ENCODE results near the gene CDK12.
"Not testable (repeated sequence)": the region's sequence is repeated elsewhere in the genome, so short reads cannot be mapped to it uniquely, and the experiment has no call there.

CDK12 gene

DNA sequence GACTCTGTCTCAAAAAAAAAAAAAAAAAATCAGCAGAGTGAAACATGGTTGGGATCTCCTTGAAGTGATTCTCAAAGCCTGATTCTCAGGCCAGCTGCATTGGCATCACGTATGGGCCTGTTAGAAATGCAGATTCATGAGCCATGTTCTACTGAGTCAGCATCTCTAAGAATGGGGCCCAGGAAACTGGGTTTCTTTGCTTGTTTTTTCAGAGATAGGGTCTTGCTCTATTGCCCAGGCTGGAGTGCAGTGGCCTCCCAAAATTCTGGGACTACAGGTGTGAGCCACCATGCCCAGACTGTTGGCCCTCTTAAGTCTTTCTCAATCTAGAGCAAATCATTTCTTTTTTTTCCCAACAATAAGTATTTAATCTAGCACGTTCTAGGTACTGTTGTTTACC, 47.7 kb downstream of the CDK12 start:
- no peak for DNase-seq

DNA sequence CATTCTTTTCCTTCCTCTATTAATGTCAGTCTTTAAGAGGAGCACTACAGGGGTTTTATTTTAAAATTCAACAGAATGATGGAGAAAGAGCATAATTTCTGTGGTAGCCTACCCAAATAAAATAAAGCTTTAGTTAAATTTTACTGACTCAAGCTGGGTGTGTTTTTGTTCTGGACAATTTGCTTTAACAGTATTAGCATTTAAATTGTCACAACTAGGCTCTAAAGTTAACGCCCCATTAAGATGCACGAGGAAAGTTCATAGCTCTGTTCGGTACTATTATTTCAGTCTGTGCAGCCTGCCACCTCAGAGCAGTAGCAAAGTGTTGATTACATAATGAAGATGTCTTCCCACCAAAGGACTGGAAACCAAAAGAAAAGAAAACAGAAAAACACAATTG, 52.0 kb downstream of the CDK12 start:
- no peak for DNase-seq

DNA sequence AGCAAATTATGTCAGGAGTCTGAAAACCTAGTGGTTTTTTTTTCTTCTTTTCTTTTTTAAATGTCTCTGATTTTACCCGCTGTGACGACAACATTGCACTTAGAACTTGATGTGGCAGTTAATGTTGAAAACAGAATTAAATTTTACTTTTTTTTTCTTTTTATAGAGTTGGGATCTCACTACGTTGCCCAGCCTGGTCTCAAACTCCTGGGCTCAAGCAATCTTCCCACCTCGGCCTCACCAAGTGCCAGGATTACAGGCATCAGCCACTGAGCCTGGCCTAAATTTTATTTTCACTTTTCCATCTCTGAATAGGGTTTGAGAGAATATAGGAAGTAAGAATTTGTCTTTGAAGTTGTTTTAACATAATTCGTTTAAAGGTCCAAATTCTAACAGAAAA, 52.6 kb downstream of the CDK12 start:
- DNase-seq, result no peak

DNA sequence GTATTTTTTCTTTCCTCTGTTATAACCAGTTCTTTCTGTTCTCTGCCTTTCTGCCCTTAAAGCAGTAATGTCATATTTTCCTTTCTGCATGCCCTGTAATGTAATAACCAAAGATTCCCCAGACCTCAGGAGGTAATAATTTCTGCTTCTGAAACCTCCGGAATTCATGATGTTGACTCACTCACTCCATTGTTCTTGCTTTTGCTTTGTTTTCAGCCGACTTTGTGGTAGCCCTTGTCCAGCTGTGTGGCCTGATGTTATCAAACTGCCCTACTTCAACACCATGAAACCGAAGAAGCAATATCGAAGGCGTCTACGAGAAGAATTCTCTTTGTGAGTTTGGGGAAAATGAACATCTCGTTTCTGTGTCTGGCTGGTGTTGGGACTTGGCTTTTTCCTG, 55.9 kb downstream of the CDK12 start:
- no peak for DNase-seq

DNA sequence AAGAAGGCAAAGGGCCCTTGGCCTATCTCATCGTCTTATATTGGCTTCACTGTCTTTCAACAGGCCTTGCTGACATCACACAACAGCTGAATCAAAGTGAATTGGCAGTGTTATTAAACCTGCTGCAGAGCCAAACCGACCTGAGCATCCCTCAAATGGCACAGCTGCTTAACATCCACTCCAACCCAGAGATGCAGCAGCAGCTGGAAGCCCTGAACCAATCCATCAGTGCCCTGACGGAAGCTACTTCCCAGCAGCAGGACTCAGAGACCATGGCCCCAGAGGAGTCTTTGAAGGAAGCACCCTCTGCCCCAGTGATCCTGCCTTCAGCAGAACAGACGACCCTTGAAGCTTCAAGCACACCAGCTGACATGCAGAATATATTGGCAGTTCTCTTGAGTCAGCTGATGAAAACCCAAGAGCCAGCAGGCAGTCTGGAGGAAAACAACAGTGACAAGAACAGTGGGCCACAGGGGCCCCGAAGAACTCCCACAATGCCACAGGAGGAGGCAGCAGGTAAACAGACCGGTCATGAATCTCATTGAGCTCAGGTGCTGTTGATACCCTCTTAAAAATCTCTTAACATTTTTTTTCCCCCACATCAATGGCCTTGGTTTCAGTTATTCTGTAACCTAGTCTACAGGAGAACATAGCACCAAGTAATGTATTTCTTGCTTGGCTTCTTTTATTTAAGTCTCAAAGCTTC, 64.7 kb downstream of the CDK12 start:
- DNase-seq, result no peak

DNA sequence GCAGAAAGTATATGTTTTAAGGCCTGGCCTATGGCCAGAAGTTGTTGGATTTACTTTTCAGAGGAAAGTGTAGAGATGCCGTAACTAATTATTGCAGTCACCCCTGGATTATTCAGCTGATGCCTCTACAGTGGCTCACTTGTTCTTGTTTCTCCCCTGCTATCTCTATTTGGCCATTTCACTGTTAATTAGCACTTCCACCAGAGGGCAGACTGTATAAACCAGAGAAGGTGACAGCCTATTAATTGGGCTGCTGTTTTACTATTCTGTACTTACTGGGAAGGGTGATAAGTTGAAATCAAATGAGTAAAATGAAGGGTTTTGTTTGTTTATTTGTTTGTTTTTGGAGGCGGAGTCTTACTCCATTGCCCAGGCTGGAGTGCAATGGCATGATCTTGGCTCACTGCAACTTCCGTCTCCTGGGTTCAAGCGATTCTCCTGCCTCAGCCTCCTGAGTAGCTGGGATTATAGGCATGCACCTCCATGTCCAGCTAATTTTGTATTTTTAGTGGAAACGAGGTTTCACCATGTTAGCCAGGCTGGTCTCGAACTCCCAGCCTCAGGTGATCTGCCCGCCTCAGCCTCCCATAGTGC, 66.0 kb downstream of the CDK12 start:
- DNase-seq, result no peak

DNA sequence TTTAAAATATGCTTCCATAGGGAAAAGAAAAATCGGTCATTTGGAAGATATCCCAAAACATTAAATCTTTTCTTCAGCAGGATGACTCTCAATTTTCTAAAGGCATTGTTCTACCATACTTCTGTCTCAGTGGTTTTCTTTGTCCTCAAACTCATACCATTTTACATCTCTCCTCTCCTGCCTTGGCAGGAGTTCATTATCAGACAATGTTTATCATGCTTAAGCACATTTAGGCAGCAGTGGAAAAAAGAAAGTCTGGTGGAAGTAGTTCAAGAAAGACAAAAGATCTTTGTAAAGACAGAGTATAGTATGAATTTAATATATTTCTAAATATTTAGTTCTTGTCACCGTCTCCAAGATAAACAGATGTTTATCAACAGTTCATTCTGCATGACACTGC, 68.2 kb downstream of the CDK12 start:
- no peak for DNase-seq

DNA sequence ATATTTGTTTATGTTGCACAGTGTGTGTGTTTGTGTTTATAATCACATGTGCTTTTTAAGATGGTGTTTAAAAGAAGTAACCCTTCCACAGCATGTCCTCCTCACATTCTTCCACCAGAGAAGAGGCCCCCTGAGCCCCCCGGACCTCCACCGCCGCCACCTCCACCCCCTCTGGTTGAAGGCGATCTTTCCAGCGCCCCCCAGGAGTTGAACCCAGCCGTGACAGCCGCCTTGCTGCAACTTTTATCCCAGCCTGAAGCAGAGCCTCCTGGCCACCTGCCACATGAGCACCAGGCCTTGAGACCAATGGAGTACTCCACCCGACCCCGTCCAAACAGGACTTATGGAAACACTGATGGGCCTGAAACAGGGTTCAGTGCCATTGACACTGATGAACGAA, 69.2 kb downstream of the CDK12 start:
- no peak for DNase-seq

DNA sequence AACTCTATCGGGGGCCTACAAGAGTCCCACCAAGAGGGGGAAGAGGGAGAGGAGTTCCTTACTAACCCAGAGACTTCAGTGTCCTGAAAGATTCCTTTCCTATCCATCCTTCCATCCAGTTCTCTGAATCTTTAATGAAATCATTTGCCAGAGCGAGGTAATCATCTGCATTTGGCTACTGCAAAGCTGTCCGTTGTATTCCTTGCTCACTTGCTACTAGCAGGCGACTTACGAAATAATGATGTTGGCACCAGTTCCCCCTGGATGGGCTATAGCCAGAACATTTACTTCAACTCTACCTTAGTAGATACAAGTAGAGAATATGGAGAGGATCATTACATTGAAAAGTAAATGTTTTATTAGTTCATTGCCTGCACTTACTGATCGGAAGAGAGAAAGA, 70.0 kb downstream of the CDK12 start:
- no peak for DNase-seq

DNA sequence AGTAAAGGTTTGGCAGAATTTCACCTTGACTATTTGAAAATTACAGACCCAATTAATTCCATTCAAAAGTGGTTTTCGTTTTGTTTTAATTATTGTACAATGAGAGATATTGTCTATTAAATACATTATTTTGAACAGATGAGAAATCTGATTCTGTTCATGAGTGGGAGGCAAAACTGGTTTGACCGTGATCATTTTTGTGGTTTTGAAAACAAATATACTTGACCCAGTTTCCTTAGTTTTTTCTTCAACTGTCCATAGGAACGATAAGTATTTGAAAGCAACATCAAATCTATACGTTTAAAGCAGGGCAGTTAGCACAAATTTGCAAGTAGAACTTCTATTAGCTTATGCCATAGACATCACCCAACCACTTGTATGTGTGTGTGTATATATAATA, 72.6 kb downstream of the CDK12 start:
- no peak for DNase-seq

DNA sequence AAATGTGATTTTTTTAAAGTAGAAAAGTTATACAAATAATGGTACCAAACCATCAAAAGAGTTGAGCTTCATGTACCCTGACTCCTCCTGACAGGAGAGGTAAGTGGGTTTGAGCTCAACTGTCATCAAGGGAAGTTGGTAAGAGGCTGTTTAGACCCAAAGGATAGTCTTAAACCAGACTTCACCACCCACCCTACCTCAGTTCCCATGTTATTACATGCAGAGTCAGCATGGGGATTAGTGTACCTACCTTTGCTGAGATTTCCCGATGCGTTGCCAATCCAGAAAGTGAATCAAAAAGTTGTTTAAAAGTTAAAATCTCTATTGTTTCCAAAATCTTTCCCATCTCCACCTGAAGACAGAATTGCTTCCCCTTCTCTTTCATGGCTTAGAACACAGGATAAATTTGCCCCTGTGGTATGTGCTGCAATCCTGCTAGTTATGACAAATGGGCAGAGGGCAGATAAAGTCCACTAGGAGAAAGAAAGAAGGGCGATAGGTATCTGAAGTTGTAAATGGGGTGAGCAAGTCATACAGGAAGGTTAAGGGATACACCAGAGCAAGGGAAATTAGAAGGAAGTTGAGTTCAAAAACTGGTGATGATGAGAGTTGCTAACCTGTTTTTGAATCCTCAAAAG, 73.6 kb downstream of the CDK12 start:
- DNase-seq, result no peak

DNA sequence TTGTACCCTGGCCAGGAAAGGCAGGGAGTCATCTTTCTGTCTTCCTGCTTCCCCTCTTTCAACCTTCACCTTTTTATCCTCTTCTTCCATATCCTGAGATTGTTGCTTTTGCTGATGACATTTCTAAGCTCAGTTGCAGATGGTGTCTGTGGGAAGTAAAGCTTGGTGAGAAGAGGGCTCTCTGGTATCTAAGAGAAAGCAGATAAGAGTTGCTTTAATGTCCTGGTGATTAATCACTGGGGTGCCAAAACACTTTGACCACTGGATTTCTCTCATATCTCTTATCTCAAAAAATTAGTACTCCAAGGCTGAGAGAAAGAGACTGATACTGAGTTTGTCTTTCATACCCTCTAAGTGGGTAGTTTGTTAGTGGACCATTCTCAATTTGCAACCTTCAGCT, 75.2 kb downstream of the CDK12 start:
- DNase-seq, result no peak

DNA sequence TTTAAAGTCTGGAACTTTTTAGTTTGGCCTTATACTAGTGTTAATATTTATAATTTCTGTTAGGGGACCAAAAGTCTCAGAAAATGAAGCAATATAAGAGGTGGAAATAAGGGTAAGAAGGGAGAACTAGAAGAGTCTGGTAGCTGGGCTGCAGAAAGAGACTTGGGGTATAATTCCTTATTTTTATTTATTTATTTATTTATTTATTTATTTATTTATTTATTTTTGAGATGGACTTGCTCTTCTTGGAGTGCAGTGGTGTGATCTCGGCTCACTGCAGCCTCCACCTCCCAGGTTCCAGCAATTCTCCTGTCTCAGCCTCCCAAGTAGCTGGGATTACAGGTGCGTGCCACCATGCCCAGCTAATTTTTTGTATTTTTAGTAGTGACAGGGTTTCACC, 76.1 kb downstream of the CDK12 start:
- DNase-seq, result not testable (repeated sequence)

DNA sequence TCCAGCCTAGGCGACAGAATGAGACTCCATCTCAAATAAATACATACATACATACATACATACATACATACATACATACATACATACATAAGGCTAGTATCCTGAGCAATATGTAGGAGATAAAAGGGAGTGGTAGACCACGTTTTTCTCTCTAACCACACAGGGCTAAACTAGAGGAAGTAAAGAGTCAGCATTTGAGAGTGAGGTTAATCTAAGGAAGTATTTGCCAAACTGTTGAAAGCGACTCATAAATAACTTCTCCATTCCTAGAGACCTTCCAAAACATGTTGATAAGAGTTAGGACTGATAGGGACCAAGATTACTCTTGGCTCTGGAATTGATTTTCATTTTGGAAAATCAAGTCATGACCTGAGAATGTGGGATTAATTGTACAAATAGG, 77.6 kb downstream of the CDK12 start:
- DNase-seq, result no peak

DNA sequence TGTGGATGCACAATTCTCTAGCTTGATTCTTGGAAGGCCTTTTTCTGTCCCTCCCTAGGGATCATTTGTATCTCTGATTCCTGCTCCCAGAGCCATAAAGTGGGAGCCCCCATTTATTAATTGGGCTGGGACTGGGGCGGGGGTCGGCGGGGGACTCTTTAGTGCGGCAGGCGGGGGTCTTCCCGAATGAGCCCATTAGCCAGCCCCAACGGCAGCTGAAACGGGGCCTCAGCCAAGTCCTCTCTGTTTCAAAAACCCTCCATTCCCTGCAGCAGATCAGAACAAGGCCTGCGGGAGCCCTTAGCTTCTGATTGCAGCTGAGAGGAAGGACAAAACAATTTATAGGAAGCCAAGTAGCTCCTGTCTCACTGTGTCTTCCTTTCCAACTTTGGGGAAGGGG, 79.3 kb downstream of the CDK12 start:
- no peak for DNase-seq

DNA sequence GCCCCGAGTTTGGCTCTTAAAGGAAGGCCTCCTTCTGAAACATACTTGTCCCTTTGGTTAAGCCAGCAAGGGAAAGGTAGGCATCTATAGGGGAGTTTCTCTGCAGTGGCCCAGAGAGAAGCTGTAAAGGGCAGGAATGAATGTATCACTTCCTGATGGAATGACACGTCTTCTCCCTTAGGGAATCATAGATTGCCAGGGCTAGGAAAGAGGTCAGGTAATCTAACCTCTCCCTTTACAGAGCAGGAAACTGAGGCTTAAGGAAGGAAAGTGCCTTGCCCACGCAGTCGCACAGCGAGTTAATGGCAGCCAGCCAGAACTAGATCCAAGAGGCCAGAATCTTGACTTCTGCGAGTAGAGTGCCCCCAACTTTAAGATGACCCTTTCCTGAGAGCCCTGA, 80.4 kb downstream of the CDK12 start:
- no peak for DNase-seq

DNA sequence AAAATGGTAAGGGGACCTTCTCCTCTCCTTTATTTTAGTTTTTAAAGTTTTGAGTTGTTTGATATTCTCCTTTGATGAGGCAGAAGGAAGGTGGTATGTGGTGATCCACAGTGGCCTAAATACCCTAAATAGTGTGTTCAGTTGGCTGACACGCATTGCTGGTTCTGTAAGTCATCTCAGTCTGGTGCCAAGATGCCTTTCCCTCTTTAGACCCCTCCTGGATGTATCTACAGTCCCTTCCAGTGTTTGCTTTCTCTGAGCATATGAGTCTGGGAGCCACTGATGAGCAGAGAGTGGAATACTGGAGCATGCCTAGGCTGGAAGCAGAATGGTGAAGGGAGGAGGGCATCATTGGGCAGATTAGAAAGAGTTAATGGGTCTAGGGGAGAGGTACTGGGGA, 81.9 kb downstream of the CDK12 start:
- no peak for DNase-seq

DNA sequence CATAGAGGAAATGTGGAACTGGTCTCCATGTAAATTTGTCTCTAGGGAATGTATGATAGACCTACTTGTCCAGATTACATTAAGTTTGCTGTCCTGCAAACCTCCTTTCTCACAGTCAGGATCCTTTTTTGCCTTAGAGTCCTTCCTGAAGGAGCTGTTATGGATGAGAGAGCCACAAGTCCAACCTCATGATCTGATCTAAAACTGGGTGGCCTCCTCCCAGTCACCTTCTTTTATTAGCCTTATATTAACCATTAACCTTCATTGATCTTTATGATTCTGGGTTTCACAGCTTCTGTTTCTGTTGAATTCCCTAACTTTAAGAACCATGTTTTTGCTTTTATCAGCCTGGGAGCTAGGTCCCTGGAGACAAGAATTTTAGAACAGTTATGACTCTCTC, 82.4 kb downstream of the CDK12 start:
- DNase-seq, result no peak

DNA sequence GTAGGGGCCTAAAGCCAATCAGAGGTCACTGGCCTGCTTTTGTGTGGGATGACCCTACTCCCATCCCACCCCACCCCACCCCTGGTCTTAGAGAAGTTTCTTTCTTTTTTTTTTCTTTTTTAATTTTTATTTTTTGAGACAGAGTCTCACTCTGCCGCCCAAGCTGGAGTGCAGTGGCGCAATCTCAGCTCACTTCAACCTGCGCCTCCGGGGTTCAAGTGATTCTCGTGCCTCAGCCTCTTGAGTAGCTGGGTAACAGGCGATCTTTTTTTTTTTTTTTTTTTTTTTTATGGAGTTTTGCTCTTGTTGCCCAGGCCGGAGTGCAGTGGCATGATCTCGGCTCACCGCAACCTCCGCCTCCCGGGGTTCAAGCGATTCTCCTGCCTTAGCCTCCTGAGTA, 83.1 kb downstream of the CDK12 start:
- DNase-seq, result not testable (repeated sequence)

DNA sequence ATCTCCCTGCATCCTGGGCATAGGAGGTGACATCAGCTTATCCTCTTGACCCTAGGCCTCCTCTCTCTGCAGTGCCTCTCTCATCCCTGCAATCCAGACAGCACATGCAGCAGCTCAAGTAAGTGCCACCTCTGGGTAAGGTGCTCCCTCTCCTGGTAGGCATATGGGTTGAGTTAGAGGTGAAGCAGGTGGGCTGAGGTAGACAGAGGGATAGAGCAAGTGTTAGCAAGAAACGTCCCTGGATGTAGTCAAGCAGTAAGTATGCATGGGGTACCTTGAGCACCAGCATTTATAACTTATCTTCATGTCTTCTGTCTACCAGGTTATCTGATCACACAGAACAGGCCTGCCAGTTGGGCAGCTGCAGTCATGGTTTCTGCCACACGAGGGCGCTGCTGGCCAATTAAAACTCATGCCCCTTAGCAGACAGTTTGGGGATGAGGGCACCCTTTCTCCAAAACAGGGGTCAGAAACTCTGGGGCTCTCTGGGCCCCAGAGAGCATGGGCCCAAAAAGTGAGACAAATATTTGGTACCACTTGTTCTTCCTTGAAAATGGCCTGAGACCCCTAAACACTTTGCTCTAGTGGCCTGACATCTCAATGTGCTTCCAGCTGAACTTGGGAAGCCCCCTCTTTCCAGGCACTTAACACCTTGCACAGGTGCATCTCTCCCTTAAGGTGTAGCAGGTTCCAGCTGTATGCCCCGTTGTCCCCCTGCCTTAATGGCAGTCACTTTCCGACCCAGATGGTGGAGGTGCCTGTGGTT, 86.6 kb downstream of the CDK12 start:
- peak; percentile 78 for DNase-seq

DNA sequence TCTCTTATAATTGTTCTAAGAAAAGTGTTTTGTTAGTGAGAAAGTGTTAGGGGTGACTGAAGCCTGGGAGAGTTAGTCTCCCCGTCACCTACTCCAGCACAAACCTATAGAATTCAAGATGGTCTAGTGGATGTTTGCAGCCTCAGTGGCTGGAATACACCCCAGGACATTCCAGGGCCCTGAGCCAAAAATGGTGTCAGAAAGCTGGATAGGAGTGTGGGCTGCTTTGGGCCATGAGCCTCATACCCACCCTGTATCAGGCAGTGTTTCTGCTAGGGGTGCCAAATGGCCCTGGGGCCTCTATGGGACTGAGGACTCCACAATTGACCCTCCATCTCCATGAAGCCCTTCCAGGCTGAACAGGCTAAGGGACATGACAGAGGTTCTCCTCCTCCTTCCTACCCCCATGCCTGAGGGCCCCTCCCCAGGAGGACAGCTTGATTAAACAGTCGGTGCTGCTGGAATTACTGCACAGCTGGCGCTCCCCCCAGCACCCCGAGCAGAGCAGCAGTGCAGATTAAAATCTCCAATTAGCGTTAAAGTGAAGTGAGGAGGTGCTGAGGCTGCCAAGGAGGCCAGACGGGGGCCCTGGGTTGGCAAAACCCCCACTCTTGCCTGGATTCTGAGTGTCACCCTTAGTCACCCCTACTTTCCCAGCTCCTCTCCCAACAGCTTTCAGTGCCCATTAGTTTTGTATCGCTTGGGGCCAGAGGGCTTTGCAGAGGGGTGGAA, 87.4 kb downstream of the CDK12 start:
- DNase-seq, result no peak

DNA sequence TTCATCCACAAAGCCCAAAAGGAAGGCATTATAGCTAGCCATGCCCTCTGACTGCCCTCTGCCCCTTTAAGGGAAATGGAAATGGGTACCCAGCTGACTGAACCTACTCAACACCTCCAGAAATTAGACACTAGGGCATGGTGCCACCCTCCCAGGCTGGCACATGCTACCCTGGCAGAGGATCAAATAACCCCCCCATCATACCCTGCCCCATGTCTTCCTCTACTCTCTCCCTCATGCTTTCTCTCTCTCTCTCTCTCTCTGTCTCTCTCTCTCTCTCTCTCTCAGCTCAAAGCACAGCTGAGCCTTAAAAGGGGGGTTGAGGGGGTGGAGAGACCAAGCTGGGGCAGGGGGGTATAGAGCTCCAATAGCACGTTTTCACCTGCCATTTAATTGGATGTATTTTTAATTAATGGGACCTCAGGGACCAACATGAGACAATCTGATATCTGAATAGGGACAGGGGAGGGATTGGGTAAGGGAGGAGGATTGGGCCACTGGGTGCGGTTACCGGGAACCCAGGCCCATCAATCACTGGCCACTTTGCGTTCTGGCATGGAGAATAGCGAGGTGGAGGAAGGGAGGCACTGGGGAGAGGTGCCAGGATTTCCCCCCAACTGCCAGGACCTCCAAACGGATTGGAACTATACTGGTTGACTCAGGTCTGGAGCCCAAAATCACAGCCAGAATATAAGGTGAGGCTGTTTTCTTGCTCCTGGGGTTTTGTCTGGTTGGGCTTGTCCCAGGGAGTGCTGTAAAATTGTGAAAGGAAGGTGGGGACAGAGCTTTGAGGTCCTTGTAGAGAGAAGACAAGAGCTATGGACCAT, 88.7 kb downstream of the CDK12 start:
- no peak for DNase-seq
